ENCODE results near the gene SUV39H1.
"Not testable (repeated sequence)": the region's sequence is repeated elsewhere in the genome, so short reads cannot be mapped to it uniquely, and the experiment has no call there.

DNA sequence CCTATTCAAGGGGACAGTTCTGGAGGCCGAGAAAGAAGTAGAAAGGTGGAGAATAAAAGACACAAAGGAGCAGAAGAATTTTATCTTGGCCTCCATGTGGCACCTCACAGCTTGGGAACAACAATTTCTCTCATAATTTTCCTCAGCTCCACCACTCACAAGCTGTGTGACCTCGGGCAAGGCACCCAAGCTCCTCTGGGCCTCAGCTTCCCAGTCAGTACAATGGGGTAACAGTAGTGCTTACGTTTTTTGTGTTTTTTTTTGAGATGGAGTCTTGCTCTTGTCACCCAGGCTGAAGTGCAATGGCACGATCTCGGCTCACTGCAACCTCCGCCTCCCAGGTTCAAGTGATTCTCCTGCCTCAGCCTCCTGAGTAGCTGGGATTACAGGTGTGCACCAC is 15.6 kb upstream of the SUV39H1 start:
- not testable (repeated sequence) for TF ChIP-seq POLR2A (IDR thresholded peaks at IDR 0.05; ENCODE audit: low read length); GATA1 (IDR thresholded peaks at IDR 0.05; ENCODE audit: low read depth, low read length)
